H9 (cell line): ENCODE data around the gene CACTIN. TPM values are rescaled to one million over a fixed set of nuclear protein-coding genes. Genes with fewer than 3 reads are reported as not detected.

Experiments used
- DNase-seq: peaks from one replicate; pipeline ENCODE4 v3.0.0-alpha.2; 2017
- H2AFZ ChIP-seq: one replicate; pipeline ENCODE4 v1.6.1; 2013; ENCODE audit warnings: mild to moderate bottlenecking, low read length, control low read depth, moderate library complexity
- H2AK5ac ChIP-seq: 2 replicates; pipeline ENCODE4 v1.6.1; 2013; ENCODE audit warnings: low read length, control low read depth, mixed read lengths; ENCODE audit not compliant: insufficient read length
- H2BK120ac ChIP-seq: one replicate; pipeline ENCODE4 v1.6.1; 2013; ENCODE audit warnings: low read depth, mild to moderate bottlenecking, low read length, control low read depth, inconsistent platforms; ENCODE audit not compliant: poor library complexity, severe bottlenecking
- H2BK12ac ChIP-seq: 2 replicates; pipeline ENCODE4 v1.6.1; 2013; ENCODE audit warnings: low read length, control low read depth, mixed read lengths, low read depth; ENCODE audit not compliant: insufficient read length
- H2BK15ac ChIP-seq: 2 replicates; pipeline ENCODE4 v1.6.1; 2013; ENCODE audit warnings: low read depth, low read length, control low read depth
- H2BK20ac ChIP-seq: one replicate; pipeline ENCODE4 v1.6.1; 2013; ENCODE audit warnings: low read depth, mild to moderate bottlenecking, low read length, control low read depth, inconsistent platforms; ENCODE audit not compliant: poor library complexity, severe bottlenecking
- H2BK5ac ChIP-seq: 2 replicates; pipeline ENCODE4 v1.6.1; 2013; ENCODE audit warnings: low read length, control low read depth, mixed read lengths; ENCODE audit not compliant: insufficient read length
- H3K14ac ChIP-seq: 2 replicates; pipeline ENCODE4 v1.6.1; 2013; ENCODE audit warnings: low read length, control low read depth; ENCODE audit not compliant: insufficient read depth
- H3K18ac ChIP-seq: 2 replicates; pipeline ENCODE4 v1.6.1; 2013; ENCODE audit warnings: low read depth, mild to moderate bottlenecking, mixed read lengths, low read length, control low read depth; ENCODE audit not compliant: insufficient read length
- H3K23ac ChIP-seq: 2 replicates; pipeline ENCODE4 v1.6.1; 2013; ENCODE audit warnings: low read length, control low read depth, mixed read lengths, low read depth; ENCODE audit not compliant: insufficient read length
- H3K23me2 ChIP-seq: 2 replicates; pipeline ENCODE4 v1.6.1; 2013; ENCODE audit warnings: low read depth, mild to moderate bottlenecking, mixed read lengths, low read length, control low read depth; ENCODE audit not compliant: insufficient read length, poor library complexity, severe bottlenecking
- H3K27ac ChIP-seq: 2 replicates; pipeline ENCODE4 v1.5.1; 2013; ENCODE audit warnings: low read length, control low read depth, mixed read lengths, low read depth; ENCODE audit not compliant: insufficient read length
- H3K27me3 ChIP-seq: 2 replicates; pipeline ENCODE4 v1.6.1; 2013; ENCODE audit warnings: low read length, control low read depth, inconsistent platforms; ENCODE audit not compliant: insufficient read depth
- H3K4ac ChIP-seq: 2 replicates; pipeline ENCODE4 v1.6.1; 2013; ENCODE audit warnings: low read depth, mild to moderate bottlenecking, control low read depth, inconsistent platforms, low read length, moderate library complexity
- H3K4me1 ChIP-seq: 2 replicates; pipeline ENCODE4 v1.6.1; 2013; ENCODE audit warnings: low read length, control low read depth, inconsistent platforms; ENCODE audit not compliant: insufficient read depth
- H3K4me2 ChIP-seq: 2 replicates; pipeline ENCODE4 v1.6.1; 2013; ENCODE audit warnings: low read length, control low read depth, mixed read lengths; ENCODE audit not compliant: insufficient read length, insufficient read depth
- H3K56ac ChIP-seq: 2 replicates; pipeline ENCODE4 v1.6.1; 2013; ENCODE audit warnings: low read depth, mild to moderate bottlenecking, mixed read lengths, low read length, control low read depth; ENCODE audit not compliant: insufficient read length
- H3K79me1 ChIP-seq: 2 replicates; pipeline ENCODE4 v1.6.1; 2013; ENCODE audit warnings: low read depth, mild to moderate bottlenecking, moderate library complexity, low read length, control low read depth, inconsistent platforms; ENCODE audit not compliant: insufficient read depth, poor library complexity, severe bottlenecking
- H3K79me2 ChIP-seq: 2 replicates; pipeline ENCODE4 v1.6.1; 2013; ENCODE audit warnings: low read length, control low read depth, inconsistent platforms; ENCODE audit not compliant: insufficient read depth
- H3K9ac ChIP-seq: 2 replicates; pipeline ENCODE4 v1.6.1; 2013; ENCODE audit warnings: low read length, control low read depth, mixed read lengths; ENCODE audit not compliant: insufficient read length; ENCODE audit errors: extremely low read depth
- H3K9me3 ChIP-seq: one replicate; pipeline ENCODE4 v1.6.1; 2013; ENCODE audit warnings: low read depth, low read length, inconsistent platforms; ENCODE audit not compliant: control insufficient read depth
- H3T11ph ChIP-seq: one replicate; pipeline ENCODE4 v1.6.1; 2013; ENCODE audit warnings: mild to moderate bottlenecking, low read length, control low read depth, inconsistent platforms
- H4K20me1 ChIP-seq: one replicate; pipeline ENCODE4 v1.6.1; 2013; ENCODE audit not compliant: control insufficient read depth, insufficient read length, insufficient read depth
- H4K5ac ChIP-seq: 2 replicates; pipeline ENCODE4 v1.6.1; 2013; ENCODE audit warnings: low read depth, mild to moderate bottlenecking, mixed read lengths, low read length, control low read depth; ENCODE audit not compliant: insufficient read length
- H4K8ac ChIP-seq: replicated peaks from 2 replicates; pipeline ENCODE4 v1.6.1; 2013; ENCODE audit warnings: low read length, control low read depth, mixed read lengths, low read depth; ENCODE audit not compliant: insufficient read length
- H4K91ac ChIP-seq: 2 replicates; pipeline ENCODE4 v1.6.1; 2013; ENCODE audit warnings: low read depth, mild to moderate bottlenecking, moderate library complexity, mixed read lengths, low read length, control low read depth; ENCODE audit not compliant: insufficient read length
- H3K27ac Mint-ChIP-seq, 3 experiments: 2 replicates in 2 of 3; 3 replicates in 1 of 3; pipeline ENCODE4 v1.8.0; 2020 to 2021; ENCODE audit warnings: mixed read lengths in 3 of 3, mild to moderate bottlenecking in 1 of 3, moderate library complexity in 1 of 3
- H3K27me3 Mint-ChIP-seq: 2 replicates; pipeline ENCODE4 v1.8.0; 2021; ENCODE audit warnings: low read depth, mild to moderate bottlenecking, moderate library complexity, mixed read lengths
- H3K36me3 Mint-ChIP-seq, 3 experiments: 2 replicates in 2 of 3; 3 replicates in 1 of 3; pipeline ENCODE4 v1.8.0; 2020 to 2021; ENCODE audit warnings: low read depth in 3 of 3, mixed read lengths in 3 of 3; ENCODE audit not compliant: insufficient read depth in 1 of 3
- H3K4me1 Mint-ChIP-seq, 2 experiments: 2 replicates each; pipeline ENCODE4 v1.8.0; 2020; ENCODE audit warnings: mixed read lengths in 2 of 2
- H3K4me3 Mint-ChIP-seq, 2 experiments: 2 replicates in 1 of 2; 3 replicates in 1 of 2; pipeline ENCODE4 v1.8.0; 2020 to 2021; ENCODE audit warnings: mild to moderate bottlenecking in 2 of 2, mixed read lengths in 2 of 2, moderate library complexity in 1 of 2
- H3K9me3 Mint-ChIP-seq, 2 experiments: 2 replicates in 1 of 2; 3 replicates in 1 of 2; pipeline ENCODE4 v1.8.0; 2020; ENCODE audit warnings: mild to moderate bottlenecking in 2 of 2, mixed read lengths in 2 of 2, moderate library complexity in 1 of 2
- CTCF ChIP-seq: fragments of 200-600 bp; sonication (generic); conservative IDR thresholded peaks from 3 replicates; pipeline ENCODE4 v1.8.0; 2021; ENCODE audit warnings: antibody characterized with exemption, mild to moderate bottlenecking
- WGBS: extraction: QIAGEN DNeasy Blood & Tissue Kit; methylation state at CpG from one replicate; pipeline ENCODE4 v1.1.7; 2013; ENCODE audit warnings: missing lambda C conversion rate, low lambda C conversion rate, mixed read lengths; ENCODE audit not compliant: insufficient read length; ENCODE audit errors: extremely low coverage; 5-methylcytosine and 5-hydroxymethylcytosine counted together
- total RNA-seq: library from RNA; stranded (reverse); gene quantifications from 2 replicates; pipeline ENCODE4 v1.2.1, GENCODE V29; 2021

CACTIN gene
- total RNA-seq, 1 experiment from 2014 or later = 37.3 TPM

- H3K14ac ChIP-seq = no peak overlapping the region
- no peak overlapping the region for H3K18ac ChIP-seq
- H3K4me3 Mint-ChIP-seq = no peak overlapping the region
- no peak overlapping the region for H3T11ph ChIP-seq
- no peak overlapping the region for H2AK5ac ChIP-seq
- no peaks in the 10 kb centered on the region for H3K9me3 ChIP-seq
- H3K4me2 ChIP-seq = no peak overlapping the region
- H3K27ac ChIP-seq = no peak overlapping the region
- no peak overlapping the region for H3K9ac ChIP-seq
- no peak overlapping the region for H2BK120ac ChIP-seq
- no peak overlapping the region for H4K8ac ChIP-seq
- no peak overlapping the region for H2BK15ac ChIP-seq
- no peak overlapping the region for H2BK12ac ChIP-seq
- no peaks in the 10 kb centered on the region for H3K23me2 ChIP-seq
- no peak overlapping the region for H4K5ac ChIP-seq
- no peak overlapping the region for H2BK5ac ChIP-seq
- no peaks in the 10 kb centered on the region for H3K4me1 Mint-ChIP-seq
- H4K20me1 ChIP-seq = peaks cover 3% of the 10 kb centered on the region
- peak; percentile 90 for TF ChIP-seq CTCF
- H2BK20ac ChIP-seq = no peak overlapping the region
- H3K4ac ChIP-seq = no peak overlapping the region
- H3K36me3 Mint-ChIP-seq = peaks cover 2 to 21% (median 20%) of the 10 kb centered on the region in 3 experiments; a peak in 6 of 7 replicates
- no CpG with 5 or more reads among the region's 31 CpGs for WGBS
- H4K91ac ChIP-seq = no peak overlapping the region
- no peak overlapping the region for H2AFZ ChIP-seq
- no peaks in the 10 kb centered on the region for H3K4me1 ChIP-seq
- no peaks in the 10 kb centered on the region for H3K27me3 ChIP-seq
- DNase-seq = peak; percentile 73
- H3K79me1 ChIP-seq = no peaks in the 10 kb centered on the region
- H3K27me3 Mint-ChIP-seq = no peaks in the 10 kb centered on the region
- H3K23ac ChIP-seq = no peak overlapping the region
- no peak overlapping the region for H3K56ac ChIP-seq
- H3K79me2 ChIP-seq = no peaks in the 10 kb centered on the region
- no peaks in the 10 kb centered on the region for H3K9me3 Mint-ChIP-seq
- peak overlapping the region in 1 of 3 experiments; percentile 67; a peak in 1 of 7 replicates for H3K27ac Mint-ChIP-seq
Measured at GRCh38 chr19:3618144-3618810, 8.3 kb downstream of the CACTIN start.
